OCI-LY7 (cell line): ENCODE results near the gene FCGR3B.
"Not testable (repeated sequence)": the region's sequence is repeated elsewhere in the genome, so short reads cannot be mapped to it uniquely, and the experiment has no call there.

Experiments
- CTCF ChIP-seq: fragments of 200-600 bp; sonication (generic); conservative IDR thresholded peaks from 2 replicates; pipeline ENCODE4 v1.5.1; 2014; ENCODE audit warnings: mild to moderate bottlenecking, antibody characterized with exemption, low read length, moderate library complexity, mixed read lengths
- EZH2phosphoT487 ChIP-seq: fragments of 200-600 bp; sonication (generic); IDR thresholded peaks from 2 replicates; pipeline ENCODE4 v1.6.1; 2018; ENCODE audit warnings: low read depth, borderline replicate concordance, mild to moderate bottlenecking, mixed run types, antibody characterized with exemption, low read length, moderate library complexity, mixed read lengths

DNA sequence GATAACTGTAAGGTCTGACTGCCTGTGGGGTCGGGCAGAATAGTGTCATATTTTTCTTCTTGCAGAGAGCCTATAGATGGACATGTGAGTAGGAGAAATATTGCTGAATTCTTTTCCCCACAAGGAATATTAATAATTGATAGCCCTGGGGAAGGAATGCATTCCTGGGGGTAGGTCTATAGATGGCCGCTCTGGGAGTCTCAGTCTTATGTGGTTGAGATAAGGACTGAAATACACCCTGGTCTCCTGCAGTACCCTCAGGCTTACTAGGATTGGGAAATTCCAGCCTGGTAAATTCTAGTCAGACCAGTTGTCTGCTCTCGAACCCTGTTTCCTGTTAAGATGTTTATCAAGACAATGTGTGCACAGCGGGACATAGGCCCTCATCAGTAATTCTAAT lies 12.5 kb downstream of the FCGR3B start:
- TF ChIP-seq CTCF, EZH2phosphoT487: not testable (repeated sequence)
